B cell (primary cell): ENCODE data around the gene ARPP19.

ENCODE experiments used
- EZH2 ChIP-seq: IDR thresholded peaks from 2 replicates; pipeline ENCODE4 v1.6.1; 2012; ENCODE audit warnings: borderline replicate concordance, low read depth, mild to moderate bottlenecking, moderate library complexity, low read length; ENCODE audit not compliant: insufficient read depth, poor library complexity, severe bottlenecking
- TF ChIP-seq, protein P1 (sequence below): fragments of 200-600 bp; IDR thresholded peaks from one replicate; pipeline ENCODE4 v1.8.0; 2022; ENCODE audit warnings: antibody characterized with exemption, mild to moderate bottlenecking

DNA sequence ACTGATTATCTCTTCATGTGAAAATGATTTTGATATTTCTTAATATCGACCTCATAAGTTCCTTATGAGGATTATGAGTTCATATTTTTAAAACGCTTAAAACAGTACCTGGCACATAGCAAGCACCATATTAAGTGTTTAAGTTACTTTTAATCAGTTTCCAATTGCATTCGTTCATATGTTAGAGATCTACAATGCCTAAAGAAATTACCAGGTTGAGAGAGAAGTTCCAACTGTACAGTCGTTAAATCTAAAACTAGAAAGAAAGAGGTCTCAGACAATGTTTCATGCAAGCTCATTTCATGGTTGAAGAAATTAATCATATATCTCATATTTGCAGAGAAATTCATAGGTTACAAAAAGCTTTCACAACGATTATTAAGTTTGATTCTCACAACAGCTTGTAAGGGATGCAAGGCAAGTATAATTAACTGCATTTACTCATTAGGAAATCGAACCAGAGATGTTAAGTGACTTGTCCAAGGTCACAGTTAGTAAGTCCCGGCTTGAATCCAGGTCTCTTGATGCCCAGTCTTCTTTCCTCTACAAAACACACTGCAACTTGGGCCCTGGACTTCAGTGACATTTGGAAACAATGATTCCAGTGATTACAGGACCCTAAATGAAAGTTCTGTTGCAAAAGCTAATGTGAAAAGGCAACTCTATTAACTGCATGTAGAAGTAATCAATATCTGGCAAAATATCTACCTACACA is 41.5 kb downstream of the ARPP19 start:
- TF ChIP-seq, protein P1, sequence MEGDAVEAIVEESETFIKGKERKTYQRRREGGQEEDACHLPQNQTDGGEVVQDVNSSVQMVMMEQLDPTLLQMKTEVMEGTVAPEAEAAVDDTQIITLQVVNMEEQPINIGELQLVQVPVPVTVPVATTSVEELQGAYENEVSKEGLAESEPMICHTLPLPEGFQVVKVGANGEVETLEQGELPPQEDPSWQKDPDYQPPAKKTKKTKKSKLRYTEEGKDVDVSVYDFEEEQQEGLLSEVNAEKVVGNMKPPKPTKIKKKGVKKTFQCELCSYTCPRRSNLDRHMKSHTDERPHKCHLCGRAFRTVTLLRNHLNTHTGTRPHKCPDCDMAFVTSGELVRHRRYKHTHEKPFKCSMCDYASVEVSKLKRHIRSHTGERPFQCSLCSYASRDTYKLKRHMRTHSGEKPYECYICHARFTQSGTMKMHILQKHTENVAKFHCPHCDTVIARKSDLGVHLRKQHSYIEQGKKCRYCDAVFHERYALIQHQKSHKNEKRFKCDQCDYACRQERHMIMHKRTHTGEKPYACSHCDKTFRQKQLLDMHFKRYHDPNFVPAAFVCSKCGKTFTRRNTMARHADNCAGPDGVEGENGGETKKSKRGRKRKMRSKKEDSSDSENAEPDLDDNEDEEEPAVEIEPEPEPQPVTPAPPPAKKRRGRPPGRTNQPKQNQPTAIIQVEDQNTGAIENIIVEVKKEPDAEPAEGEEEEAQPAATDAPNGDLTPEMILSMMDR, result no peak
- TF ChIP-seq EZH2, result no peak
